HL-60 (cell line): ENCODE measurements around the gene KDELR3.

Experiments
- POLR2AphosphoS5 ChIP-seq: IDR thresholded peaks from 2 replicates; pipeline ENCODE4 v1.6.1; 2012; ENCODE audit warnings: low read depth
- TF ChIP-seq, protein P1 (sequence below): IDR thresholded peaks from 2 replicates; pipeline ENCODE4 v1.6.1; 2012; ENCODE audit warnings: low read depth; ENCODE audit not compliant: insufficient replicate concordance
- TF ChIP-seq, protein P2 (sequence below): IDR thresholded peaks from one replicate; pipeline ENCODE4 v1.5.1; 2011; ENCODE audit warnings: low read length, control low read depth, inconsistent platforms; ENCODE audit not compliant: insufficient read depth

DNA sequence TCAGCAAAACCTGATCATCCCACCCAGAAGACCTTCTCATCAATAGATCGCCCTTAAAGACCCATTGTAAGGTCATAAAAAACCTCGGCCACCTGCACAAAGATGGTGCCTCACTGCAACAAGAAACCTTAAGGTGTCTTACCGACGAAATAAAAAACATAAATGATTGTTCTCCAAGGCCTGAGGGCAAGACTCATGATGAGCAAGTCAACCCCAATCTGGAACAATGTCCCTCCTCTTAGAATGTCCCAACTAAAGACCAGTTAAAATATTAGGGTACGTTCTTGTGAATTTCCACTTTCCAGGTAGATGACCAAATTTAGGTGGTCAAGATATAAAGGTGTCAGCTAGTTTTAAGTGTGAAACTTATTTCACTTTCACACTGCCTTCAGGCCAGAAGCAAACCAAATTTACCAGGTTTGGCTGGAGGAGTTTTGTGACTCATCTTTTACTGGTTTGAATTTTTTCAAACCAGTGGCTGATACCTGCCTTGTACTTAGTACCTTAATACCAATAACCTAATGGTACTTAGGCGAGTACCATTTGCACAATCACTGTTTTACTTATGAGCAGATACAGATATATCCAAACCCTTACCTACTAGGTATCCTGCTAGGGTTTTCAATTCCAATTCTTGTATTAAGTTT is 14.9 kb downstream of the KDELR3 start:
- TF ChIP-seq, protein P1, sequence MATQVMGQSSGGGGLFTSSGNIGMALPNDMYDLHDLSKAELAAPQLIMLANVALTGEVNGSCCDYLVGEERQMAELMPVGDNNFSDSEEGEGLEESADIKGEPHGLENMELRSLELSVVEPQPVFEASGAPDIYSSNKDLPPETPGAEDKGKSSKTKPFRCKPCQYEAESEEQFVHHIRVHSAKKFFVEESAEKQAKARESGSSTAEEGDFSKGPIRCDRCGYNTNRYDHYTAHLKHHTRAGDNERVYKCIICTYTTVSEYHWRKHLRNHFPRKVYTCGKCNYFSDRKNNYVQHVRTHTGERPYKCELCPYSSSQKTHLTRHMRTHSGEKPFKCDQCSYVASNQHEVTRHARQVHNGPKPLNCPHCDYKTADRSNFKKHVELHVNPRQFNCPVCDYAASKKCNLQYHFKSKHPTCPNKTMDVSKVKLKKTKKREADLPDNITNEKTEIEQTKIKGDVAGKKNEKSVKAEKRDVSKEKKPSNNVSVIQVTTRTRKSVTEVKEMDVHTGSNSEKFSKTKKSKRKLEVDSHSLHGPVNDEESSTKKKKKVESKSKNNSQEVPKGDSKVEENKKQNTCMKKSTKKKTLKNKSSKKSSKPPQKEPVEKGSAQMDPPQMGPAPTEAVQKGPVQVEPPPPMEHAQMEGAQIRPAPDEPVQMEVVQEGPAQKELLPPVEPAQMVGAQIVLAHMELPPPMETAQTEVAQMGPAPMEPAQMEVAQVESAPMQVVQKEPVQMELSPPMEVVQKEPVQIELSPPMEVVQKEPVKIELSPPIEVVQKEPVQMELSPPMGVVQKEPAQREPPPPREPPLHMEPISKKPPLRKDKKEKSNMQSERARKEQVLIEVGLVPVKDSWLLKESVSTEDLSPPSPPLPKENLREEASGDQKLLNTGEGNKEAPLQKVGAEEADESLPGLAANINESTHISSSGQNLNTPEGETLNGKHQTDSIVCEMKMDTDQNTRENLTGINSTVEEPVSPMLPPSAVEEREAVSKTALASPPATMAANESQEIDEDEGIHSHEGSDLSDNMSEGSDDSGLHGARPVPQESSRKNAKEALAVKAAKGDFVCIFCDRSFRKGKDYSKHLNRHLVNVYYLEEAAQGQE, result no peak
- TF ChIP-seq, protein P2, sequence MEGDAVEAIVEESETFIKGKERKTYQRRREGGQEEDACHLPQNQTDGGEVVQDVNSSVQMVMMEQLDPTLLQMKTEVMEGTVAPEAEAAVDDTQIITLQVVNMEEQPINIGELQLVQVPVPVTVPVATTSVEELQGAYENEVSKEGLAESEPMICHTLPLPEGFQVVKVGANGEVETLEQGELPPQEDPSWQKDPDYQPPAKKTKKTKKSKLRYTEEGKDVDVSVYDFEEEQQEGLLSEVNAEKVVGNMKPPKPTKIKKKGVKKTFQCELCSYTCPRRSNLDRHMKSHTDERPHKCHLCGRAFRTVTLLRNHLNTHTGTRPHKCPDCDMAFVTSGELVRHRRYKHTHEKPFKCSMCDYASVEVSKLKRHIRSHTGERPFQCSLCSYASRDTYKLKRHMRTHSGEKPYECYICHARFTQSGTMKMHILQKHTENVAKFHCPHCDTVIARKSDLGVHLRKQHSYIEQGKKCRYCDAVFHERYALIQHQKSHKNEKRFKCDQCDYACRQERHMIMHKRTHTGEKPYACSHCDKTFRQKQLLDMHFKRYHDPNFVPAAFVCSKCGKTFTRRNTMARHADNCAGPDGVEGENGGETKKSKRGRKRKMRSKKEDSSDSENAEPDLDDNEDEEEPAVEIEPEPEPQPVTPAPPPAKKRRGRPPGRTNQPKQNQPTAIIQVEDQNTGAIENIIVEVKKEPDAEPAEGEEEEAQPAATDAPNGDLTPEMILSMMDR, result no peak
- no peak; the same call in none of the 2 replicates for TF ChIP-seq POLR2AphosphoS5
